Stimulated activated CD4-positive, alpha-beta T cell treated with anti-CD3 and anti-CD28 coated beads, Interleukin-12 subunit alpha, Interleukin-12 subunit beta, amount 100 ng/mL, for 24 hours (primary cell): Measurements from ENCODE around the gene TARBP2.
A peak's percentile ranks its signal among the peaks of the same experiment; 100 is the strongest.

Experiments used
- DNase-seq, 2 experiments: peaks; one replicate each; pipeline ENCODE4 v3.0.0-alpha.2; 2020; ENCODE audit warnings: low read depth in 2 of 2

The TARBP2 gene

GRCh38 chr12:53495903-53496751, 5.0 kb upstream of the TARBP2 start:
- no peak for DNase-seq

GRCh38 chr12:53496752-53497032, 4.4 kb upstream of the TARBP2 start:
- no peak for DNase-seq

- DNase-seq = no peak
Measured at GRCh38 chr12:53497461-53497860, 3.6 kb upstream of the TARBP2 start.

GRCh38 chr12:53498235-53498630, 2.9 kb upstream of the TARBP2 start:
- DNase-seq = no peak

GRCh38 chr12:53499266-53500141, 1.6 kb upstream of the TARBP2 start, which contains the start of gene MAP3K12:
Gene MAP3K12 (minus strand): TSS chr12:53499458. CDS start chr12:53487391, 12,067 bp downstream.
- peak in 1 of 2 experiments; percentile 59 for DNase-seq

- DNase-seq = no peak
Measured at GRCh38 chr12:53500142-53500775, 824 bp upstream of the TARBP2 start.

- DNase-seq = no peak
Measured at GRCh38 chr12:53501615-53502181, 615 bp downstream of the TARBP2 start.

- no peak for DNase-seq
Measured at GRCh38 chr12:53502331-53502730, 1.2 kb downstream of the TARBP2 start.

GRCh38 chr12:53502983-53503728, 2.1 kb downstream of the TARBP2 start:
- DNase-seq = no peak

GRCh38 chr12:53504004-53504920, 3.2 kb downstream of the TARBP2 start:
- no peak for DNase-seq

- no peak for DNase-seq
Measured at GRCh38 chr12:53505086-53505485, 4.0 kb downstream of the TARBP2 start.

- no peak for DNase-seq
Measured at GRCh38 chr12:53505555-53506449, 4.7 kb downstream of the TARBP2 start.

- DNase-seq = no peak
Measured at GRCh38 chr12:53506450-53506785, 5.3 kb downstream of the TARBP2 start.

GRCh38 chr12:53506881-53507602, 6.0 kb downstream of the TARBP2 start, which contains the start of gene NPFF:
Gene NPFF (minus strand): TSS chr12:53507484. CDS start chr12:53507474, 10 bp downstream.
- DNase-seq = no peak

- DNase-seq = no peak
Measured at GRCh38 chr12:53507603-53507885, 6.5 kb downstream of the TARBP2 start.

- peak; percentile 72 to 84 for DNase-seq
Measured at GRCh38 chr12:53508534-53509170, 7.6 kb downstream of the TARBP2 start.

GRCh38 chr12:53510181-53510812, 9.2 kb downstream of the TARBP2 start:
- DNase-seq = no peak
